Measurements from ENCODE around the gene UBE2U. TPM values are rescaled to one million over a fixed set of nuclear protein-coding genes. Genes with fewer than 3 reads are reported as not detected.
"Not testable (repeated sequence)": the region's sequence is repeated elsewhere in the genome, so short reads cannot be mapped to it uniquely, and the experiment has no call there.

UBE2U gene
- total RNA-seq, 1 experiment from 2014 or later: not detected

DNA sequence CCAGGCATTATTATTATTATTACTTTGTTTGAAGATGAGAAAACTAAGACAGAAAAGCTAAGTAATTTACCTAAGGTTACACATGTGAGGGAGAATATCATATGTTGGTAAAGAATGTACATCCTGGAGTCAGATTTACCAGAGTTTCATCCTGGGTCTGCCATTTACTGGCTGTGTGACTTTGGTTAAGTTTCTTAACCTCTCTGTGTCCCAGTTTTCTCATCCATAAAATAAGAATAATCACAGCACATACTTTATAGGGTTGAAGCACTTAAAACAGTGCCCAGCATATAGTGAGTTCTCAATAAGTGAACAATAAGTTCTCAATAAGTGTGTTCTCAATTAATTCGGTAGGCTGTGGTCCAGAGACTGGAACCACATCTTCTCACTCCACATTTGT is 32.5 kb downstream of the UBE2U start (continued):
- TF ChIP-seq, protein P1, sequence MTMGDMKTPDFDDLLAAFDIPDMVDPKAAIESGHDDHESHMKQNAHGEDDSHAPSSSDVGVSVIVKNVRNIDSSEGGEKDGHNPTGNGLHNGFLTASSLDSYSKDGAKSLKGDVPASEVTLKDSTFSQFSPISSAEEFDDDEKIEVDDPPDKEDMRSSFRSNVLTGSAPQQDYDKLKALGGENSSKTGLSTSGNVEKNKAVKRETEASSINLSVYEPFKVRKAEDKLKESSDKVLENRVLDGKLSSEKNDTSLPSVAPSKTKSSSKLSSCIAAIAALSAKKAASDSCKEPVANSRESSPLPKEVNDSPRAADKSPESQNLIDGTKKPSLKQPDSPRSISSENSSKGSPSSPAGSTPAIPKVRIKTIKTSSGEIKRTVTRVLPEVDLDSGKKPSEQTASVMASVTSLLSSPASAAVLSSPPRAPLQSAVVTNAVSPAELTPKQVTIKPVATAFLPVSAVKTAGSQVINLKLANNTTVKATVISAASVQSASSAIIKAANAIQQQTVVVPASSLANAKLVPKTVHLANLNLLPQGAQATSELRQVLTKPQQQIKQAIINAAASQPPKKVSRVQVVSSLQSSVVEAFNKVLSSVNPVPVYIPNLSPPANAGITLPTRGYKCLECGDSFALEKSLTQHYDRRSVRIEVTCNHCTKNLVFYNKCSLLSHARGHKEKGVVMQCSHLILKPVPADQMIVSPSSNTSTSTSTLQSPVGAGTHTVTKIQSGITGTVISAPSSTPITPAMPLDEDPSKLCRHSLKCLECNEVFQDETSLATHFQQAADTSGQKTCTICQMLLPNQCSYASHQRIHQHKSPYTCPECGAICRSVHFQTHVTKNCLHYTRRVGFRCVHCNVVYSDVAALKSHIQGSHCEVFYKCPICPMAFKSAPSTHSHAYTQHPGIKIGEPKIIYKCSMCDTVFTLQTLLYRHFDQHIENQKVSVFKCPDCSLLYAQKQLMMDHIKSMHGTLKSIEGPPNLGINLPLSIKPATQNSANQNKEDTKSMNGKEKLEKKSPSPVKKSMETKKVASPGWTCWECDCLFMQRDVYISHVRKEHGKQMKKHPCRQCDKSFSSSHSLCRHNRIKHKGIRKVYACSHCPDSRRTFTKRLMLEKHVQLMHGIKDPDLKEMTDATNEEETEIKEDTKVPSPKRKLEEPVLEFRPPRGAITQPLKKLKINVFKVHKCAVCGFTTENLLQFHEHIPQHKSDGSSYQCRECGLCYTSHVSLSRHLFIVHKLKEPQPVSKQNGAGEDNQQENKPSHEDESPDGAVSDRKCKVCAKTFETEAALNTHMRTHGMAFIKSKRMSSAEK (CRISPR knock-in tag; IDR thresholded peaks at IDR 0.05; ENCODE audit: borderline replicate concordance): no peak
- no peak for TF ChIP-seq NFE2L1 (CRISPR knock-in tag; IDR thresholded peaks at IDR 0.05)

DNA sequence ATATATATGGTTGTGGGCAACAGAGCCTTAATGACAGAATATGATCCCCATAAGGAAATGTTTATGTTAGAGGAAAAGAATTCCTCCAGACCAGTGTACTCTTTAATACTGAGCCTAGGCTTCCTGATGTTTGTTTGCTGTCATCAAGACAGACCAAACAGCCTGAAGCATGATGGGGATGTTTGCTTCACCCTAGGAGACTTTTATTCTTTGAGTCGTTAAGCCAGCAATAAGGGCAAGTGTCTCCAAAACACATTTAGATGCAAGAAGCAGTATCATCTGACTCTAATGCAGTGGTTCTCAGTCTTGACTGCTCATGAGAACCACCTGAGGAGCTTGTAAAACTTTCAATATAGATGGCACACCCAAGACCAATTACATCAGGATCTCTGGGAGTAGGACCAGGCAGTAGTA is 33.1 kb downstream of the UBE2U start:
- peaks cover 6% of the 10 kb centered on the region; the same call in 1 of the 2 replicates for H3K9me3 Mint-ChIP-seq

DNA sequence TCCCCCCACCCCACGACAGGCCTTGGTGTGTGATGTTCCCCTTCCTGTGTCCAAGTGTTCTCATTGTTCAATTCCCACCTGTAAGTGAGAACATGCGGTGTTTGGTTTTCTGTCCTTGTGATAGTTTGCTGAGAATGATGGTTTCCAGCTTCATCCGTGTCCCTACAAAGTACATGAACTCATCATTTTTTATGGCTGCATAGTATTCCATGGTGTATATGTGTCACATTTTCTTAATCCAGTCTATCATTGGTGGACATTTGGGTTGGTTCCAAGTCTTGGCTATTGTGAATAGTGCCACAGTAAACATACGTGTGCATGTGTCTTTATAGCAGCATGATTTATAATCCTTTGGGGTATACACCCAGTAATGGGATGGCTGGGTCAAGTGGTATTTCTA is 36.1 kb downstream of the UBE2U start:
- H3K4me1 Mint-ChIP-seq: peaks cover 24% of the 10 kb centered on the region
- ATAC-seq; H3K27ac Mint-ChIP-seq; DNase-seq (ENCODE audit: low spot score); H3K4me3 Mint-ChIP-seq; H3K36me3 Mint-ChIP-seq; POLR2A ChIA-PET; H3K27me3 Mint-ChIP-seq (ENCODE audit: low read depth); H3K9me3 Mint-ChIP-seq: not testable (repeated sequence)
- CTCF ChIA-PET: interaction anchor here (1.2 to 1.7 kb wide), 2 partner anchors 548 to 565 kb away, joined by 5 read pairs; no protein-coding TSS in a partner anchor

More for the DNA sequence above, 33.1 kb downstream of the UBE2U start:
- H3K4me1 Mint-ChIP-seq: peaks cover 3% of the 10 kb centered on the region; the same call in 1 of the 2 replicates
- no peak overlapping the region for H3K4me3 Mint-ChIP-seq
- no peak overlapping the region for H3K27ac Mint-ChIP-seq
- no peak for TF ChIP-seq KAT7 (CRISPR knock-in tag; IDR thresholded peaks at IDR 0.05; ENCODE audit: borderline replicate concordance)
- TF ChIP-seq, protein P2, sequence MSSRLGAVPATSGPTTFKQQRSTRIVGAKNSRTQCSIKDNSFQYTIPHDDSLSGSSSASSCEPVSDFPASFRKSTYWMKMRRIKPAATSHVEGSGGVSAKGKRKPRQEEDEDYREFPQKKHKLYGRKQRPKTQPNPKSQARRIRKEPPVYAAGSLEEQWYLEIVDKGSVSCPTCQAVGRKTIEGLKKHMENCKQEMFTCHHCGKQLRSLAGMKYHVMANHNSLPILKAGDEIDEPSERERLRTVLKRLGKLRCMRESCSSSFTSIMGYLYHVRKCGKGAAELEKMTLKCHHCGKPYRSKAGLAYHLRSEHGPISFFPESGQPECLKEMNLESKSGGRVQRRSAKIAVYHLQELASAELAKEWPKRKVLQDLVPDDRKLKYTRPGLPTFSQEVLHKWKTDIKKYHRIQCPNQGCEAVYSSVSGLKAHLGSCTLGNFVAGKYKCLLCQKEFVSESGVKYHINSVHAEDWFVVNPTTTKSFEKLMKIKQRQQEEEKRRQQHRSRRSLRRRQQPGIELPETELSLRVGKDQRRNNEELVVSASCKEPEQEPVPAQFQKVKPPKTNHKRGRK (CRISPR knock-in tag; IDR thresholded peaks at IDR 0.05; ENCODE audit: borderline replicate concordance): no peak
- TF ChIP-seq EMX1 (CRISPR knock-in tag; IDR thresholded peaks at IDR 0.05): no peak
- no peak for TF ChIP-seq RORB (CRISPR knock-in tag; IDR thresholded peaks at IDR 0.05)
- no peak for TF ChIP-seq ZNF396 (CRISPR knock-in tag; IDR thresholded peaks at IDR 0.05; ENCODE audit: borderline replicate concordance)
- no peak for TF ChIP-seq SMAD3 (CRISPR knock-in tag; IDR thresholded peaks at IDR 0.05; ENCODE audit: borderline replicate concordance)
- TF ChIP-seq, protein P3, sequence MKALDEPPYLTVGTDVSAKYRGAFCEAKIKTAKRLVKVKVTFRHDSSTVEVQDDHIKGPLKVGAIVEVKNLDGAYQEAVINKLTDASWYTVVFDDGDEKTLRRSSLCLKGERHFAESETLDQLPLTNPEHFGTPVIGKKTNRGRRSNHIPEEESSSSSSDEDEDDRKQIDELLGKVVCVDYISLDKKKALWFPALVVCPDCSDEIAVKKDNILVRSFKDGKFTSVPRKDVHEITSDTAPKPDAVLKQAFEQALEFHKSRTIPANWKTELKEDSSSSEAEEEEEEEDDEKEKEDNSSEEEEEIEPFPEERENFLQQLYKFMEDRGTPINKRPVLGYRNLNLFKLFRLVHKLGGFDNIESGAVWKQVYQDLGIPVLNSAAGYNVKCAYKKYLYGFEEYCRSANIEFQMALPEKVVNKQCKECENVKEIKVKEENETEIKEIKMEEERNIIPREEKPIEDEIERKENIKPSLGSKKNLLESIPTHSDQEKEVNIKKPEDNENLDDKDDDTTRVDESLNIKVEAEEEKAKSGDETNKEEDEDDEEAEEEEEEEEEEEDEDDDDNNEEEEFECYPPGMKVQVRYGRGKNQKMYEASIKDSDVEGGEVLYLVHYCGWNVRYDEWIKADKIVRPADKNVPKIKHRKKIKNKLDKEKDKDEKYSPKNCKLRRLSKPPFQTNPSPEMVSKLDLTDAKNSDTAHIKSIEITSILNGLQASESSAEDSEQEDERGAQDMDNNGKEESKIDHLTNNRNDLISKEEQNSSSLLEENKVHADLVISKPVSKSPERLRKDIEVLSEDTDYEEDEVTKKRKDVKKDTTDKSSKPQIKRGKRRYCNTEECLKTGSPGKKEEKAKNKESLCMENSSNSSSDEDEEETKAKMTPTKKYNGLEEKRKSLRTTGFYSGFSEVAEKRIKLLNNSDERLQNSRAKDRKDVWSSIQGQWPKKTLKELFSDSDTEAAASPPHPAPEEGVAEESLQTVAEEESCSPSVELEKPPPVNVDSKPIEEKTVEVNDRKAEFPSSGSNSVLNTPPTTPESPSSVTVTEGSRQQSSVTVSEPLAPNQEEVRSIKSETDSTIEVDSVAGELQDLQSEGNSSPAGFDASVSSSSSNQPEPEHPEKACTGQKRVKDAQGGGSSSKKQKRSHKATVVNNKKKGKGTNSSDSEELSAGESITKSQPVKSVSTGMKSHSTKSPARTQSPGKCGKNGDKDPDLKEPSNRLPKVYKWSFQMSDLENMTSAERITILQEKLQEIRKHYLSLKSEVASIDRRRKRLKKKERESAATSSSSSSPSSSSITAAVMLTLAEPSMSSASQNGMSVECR (CRISPR knock-in tag; IDR thresholded peaks at IDR 0.05; ENCODE audit: borderline replicate concordance): no peak
- TF ChIP-seq TEAD4 (CRISPR knock-in tag; IDR thresholded peaks at IDR 0.05): no peak
- no peak for TF ChIP-seq ESRRA (CRISPR knock-in tag; IDR thresholded peaks at IDR 0.05; ENCODE audit: borderline replicate concordance)
- TF ChIP-seq, protein P4, sequence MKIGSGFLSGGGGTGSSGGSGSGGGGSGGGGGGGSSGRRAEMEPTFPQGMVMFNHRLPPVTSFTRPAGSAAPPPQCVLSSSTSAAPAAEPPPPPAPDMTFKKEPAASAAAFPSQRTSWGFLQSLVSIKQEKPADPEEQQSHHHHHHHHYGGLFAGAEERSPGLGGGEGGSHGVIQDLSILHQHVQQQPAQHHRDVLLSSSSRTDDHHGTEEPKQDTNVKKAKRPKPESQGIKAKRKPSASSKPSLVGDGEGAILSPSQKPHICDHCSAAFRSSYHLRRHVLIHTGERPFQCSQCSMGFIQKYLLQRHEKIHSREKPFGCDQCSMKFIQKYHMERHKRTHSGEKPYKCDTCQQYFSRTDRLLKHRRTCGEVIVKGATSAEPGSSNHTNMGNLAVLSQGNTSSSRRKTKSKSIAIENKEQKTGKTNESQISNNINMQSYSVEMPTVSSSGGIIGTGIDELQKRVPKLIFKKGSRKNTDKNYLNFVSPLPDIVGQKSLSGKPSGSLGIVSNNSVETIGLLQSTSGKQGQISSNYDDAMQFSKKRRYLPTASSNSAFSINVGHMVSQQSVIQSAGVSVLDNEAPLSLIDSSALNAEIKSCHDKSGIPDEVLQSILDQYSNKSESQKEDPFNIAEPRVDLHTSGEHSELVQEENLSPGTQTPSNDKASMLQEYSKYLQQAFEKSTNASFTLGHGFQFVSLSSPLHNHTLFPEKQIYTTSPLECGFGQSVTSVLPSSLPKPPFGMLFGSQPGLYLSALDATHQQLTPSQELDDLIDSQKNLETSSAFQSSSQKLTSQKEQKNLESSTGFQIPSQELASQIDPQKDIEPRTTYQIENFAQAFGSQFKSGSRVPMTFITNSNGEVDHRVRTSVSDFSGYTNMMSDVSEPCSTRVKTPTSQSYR (CRISPR knock-in tag; IDR thresholded peaks at IDR 0.05): no peak
- no peak for TF ChIP-seq NR1H2 (CRISPR knock-in tag; IDR thresholded peaks at IDR 0.05)
- TF ChIP-seq ATF1 (CRISPR knock-in tag; IDR thresholded peaks at IDR 0.05): no peak
- TF ChIP-seq, protein P5, sequence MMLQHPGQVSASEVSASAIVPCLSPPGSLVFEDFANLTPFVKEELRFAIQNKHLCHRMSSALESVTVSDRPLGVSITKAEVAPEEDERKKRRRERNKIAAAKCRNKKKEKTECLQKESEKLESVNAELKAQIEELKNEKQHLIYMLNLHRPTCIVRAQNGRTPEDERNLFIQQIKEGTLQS (CRISPR knock-in tag; conservative IDR thresholded peaks at IDR 0.05): no peak
- no peak for TF ChIP-seq FOXP1 (CRISPR knock-in tag; IDR thresholded peaks at IDR 0.05; ENCODE audit: borderline replicate concordance)
- H3K36me3 Mint-ChIP-seq: no peaks in the 10 kb centered on the region
- ChIA-PET POLR2A (no interaction called here), CTCF (interaction anchor here (1.8 kb wide), 1 partner anchor 562 kb away, joined by 7 read pairs; no protein-coding TSS in a partner anchor)
- peaks cover 3% of the 10 kb centered on the region; the same call in 1 of the 2 replicates for H3K27me3 Mint-ChIP-seq (ENCODE audit: low read depth)
- ATAC-seq: no peak
- DNase-seq (ENCODE audit: low spot score): no peak
